SK-N-SH (cell line): ENCODE data around the gene RASSF8. TPM values are rescaled to one million over a fixed set of nuclear protein-coding genes. Genes with fewer than 3 reads are reported as not detected.

Source experiments
- CTCF ChIA-PET: fragments of 300-600, 350-600 bp; formaldehyde crosslinking; extraction: SDS; loops from one replicate; lab custom pipeline; 2021; lab: Yijun Ruan, JAX
- POLR2A ChIA-PET: fragments of 350-600 bp; sonication (Branson Sonifier 250); formaldehyde crosslinking; extraction: SDS; loops from one replicate; lab custom pipeline; 2020; ENCODE audit warnings: antibody characterized with exemption, inconsistent platforms; lab: Yijun Ruan, JAX
- DNase-seq: peaks from one replicate; pipeline ENCODE4 v3.0.0; 2012
- H2AFZ ChIP-seq: fragments of 200-600 bp; sonication (generic); 2 replicates; pipeline ENCODE4 v1.8.1; 2016; ENCODE audit warnings: antibody characterized with exemption, mild to moderate bottlenecking, low read depth
- H3F3A ChIP-seq: fragments of 200-600 bp; sonication (generic); replicated peaks from 2 replicates; pipeline ENCODE3; 2016; ENCODE audit warnings: antibody characterized with exemption, mild to moderate bottlenecking; ENCODE audit not compliant: insufficient read depth
- H3K27ac ChIP-seq, 2 experiments: fragments of 200-500 bp in 1 of 2; fragments of 200-600 bp in 1 of 2; sonication (Bioruptor generic) in 1 of 2; sonication (generic), shearing (Covaris generic) in 1 of 2; 2 replicates each; pipeline versions ENCODE4 v1.5.1 to v1.6.1; 2014 to 2016; ENCODE audit warnings: low read depth in 2 of 2, inconsistent platforms in 1 of 2, low read length in 1 of 2, mild to moderate bottlenecking in 1 of 2, mixed read lengths in 1 of 2
- H3K27me3 ChIP-seq: fragments of 200-600 bp; sonication (generic), shearing (Covaris generic); 2 replicates; pipeline ENCODE4 v1.6.1; 2016; ENCODE audit warnings: mixed run types; ENCODE audit not compliant: insufficient read depth
- H3K36me3 ChIP-seq, 2 experiments: fragments of 200-500 bp in 1 of 2; fragments of 200-600 bp in 1 of 2; sonication (Bioruptor generic) in 1 of 2; sonication (generic) in 1 of 2; replicated peaks in 1 of 2; 2 replicates each; pipeline versions ENCODE3 to v1.5.1; 2014 to 2016; ENCODE audit warnings: low read length in 1 of 2, mild to moderate bottlenecking in 1 of 2; ENCODE audit not compliant: insufficient read depth in 2 of 2, control insufficient read depth in 1 of 2
- H3K4me1 ChIP-seq, 2 experiments: fragments of 200-500 bp in 1 of 2; fragments of 200-600 bp in 1 of 2; sonication (Bioruptor generic) in 1 of 2; sonication (generic), shearing (Covaris generic) in 1 of 2; 2 replicates each; pipeline versions ENCODE4 v1.5.1 to v1.6.1; 2014 to 2016; ENCODE audit warnings: low read depth in 1 of 2, low read length in 1 of 2, mixed run types in 1 of 2; ENCODE audit not compliant: insufficient read depth in 2 of 2, control insufficient read depth in 1 of 2
- H3K4me2 ChIP-seq: fragments of 200-600 bp; sonication (generic), shearing (Covaris generic); 2 replicates; pipeline ENCODE4 v1.6.1; 2017; ENCODE audit warnings: mixed run types
- H3K4me3 ChIP-seq, 2 experiments: fragments of 200-500 bp in 1 of 2; fragments of 200-600 bp in 1 of 2; sonication (Bioruptor generic) in 1 of 2; sonication (generic), shearing (Covaris generic) in 1 of 2; 2 replicates each; pipeline versions ENCODE4 v1.5.1 to v1.8.1; 2014 to 2016; ENCODE audit warnings: low read depth in 2 of 2, inconsistent platforms in 1 of 2, low read length in 1 of 2, mild to moderate bottlenecking in 1 of 2, mixed read lengths in 1 of 2, moderate library complexity in 1 of 2
- H3K79me2 ChIP-seq: fragments of 200-600 bp; sonication (generic); 2 replicates; pipeline ENCODE4 v1.8.1; 2017; ENCODE audit warnings: mild to moderate bottlenecking; ENCODE audit not compliant: insufficient read depth
- H3K9ac ChIP-seq: fragments of 200-600 bp; sonication (generic); 2 replicates; pipeline ENCODE4 v1.6.1; 2017; ENCODE audit warnings: mixed run types
- H3K9me2 ChIP-seq: fragments of 200-600 bp; sonication (generic); 2 replicates; pipeline ENCODE4 v1.6.1; 2017; ENCODE audit warnings: mixed run types
- H3K9me3 ChIP-seq: fragments of 200-600 bp; sonication (generic); 2 replicates; pipeline ENCODE4 v1.6.1; 2017; ENCODE audit warnings: mixed run types, mild to moderate bottlenecking, moderate library complexity
- H4K20me1 ChIP-seq: fragments of 200-600 bp; sonication (generic); 2 replicates; pipeline ENCODE4 v1.6.1; 2017; ENCODE audit warnings: mild to moderate bottlenecking, mixed run types; ENCODE audit not compliant: insufficient read depth
- CHD2 ChIP-seq: fragments of 150-350 bp; IDR thresholded peaks from 2 replicates; pipeline ENCODE4 v1.6.1; 2018; ENCODE audit warnings: low read length; ENCODE audit not compliant: partially characterized antibody
- ELF1 ChIP-seq: IDR thresholded peaks from 2 replicates; pipeline ENCODE4 v1.4.0; 2012
- EP300 ChIP-seq, 2 experiments: IDR thresholded peaks; 2 replicates each; pipeline versions ENCODE4 v1.4.0 to v1.6.1; 2012; ENCODE audit warnings: borderline replicate concordance in 1 of 2, low read depth in 1 of 2, low read length in 1 of 2
- EZH2phosphoT487 ChIP-seq: fragments of 200-600 bp; sonication (generic); IDR thresholded peaks from 2 replicates; pipeline ENCODE4 v1.6.1; 2017; ENCODE audit warnings: low read depth, mixed run types, mild to moderate bottlenecking, antibody characterized with exemption, moderate library complexity, borderline replicate concordance
- FOXJ3 ChIP-seq: sonication (generic); formaldehyde crosslinking; IDR thresholded peaks from 2 replicates; pipeline ENCODE4 v1.5.1; 2020; ENCODE audit warnings: mild to moderate bottlenecking, missing genetic modification reagents
- GABPA ChIP-seq: IDR thresholded peaks from 2 replicates; pipeline ENCODE4 v1.4.0; 2012; ENCODE audit warnings: low read depth, mild to moderate bottlenecking
- JUND ChIP-seq: IDR thresholded peaks from 2 replicates; pipeline ENCODE4 v1.4.0; 2012
- MAX ChIP-seq: IDR thresholded peaks from 2 replicates; pipeline ENCODE4 v1.4.0; 2012; ENCODE audit warnings: low read depth
- MEF2A ChIP-seq: IDR thresholded peaks from 2 replicates; pipeline ENCODE4 v1.4.0; 2012; ENCODE audit warnings: low read depth, borderline replicate concordance
- MXI1 ChIP-seq: IDR thresholded peaks from 2 replicates; pipeline ENCODE4 v1.6.1; 2012; ENCODE audit warnings: mild to moderate bottlenecking, low read depth, low read length, improper control_type of control experiment
- NRF1 ChIP-seq: IDR thresholded peaks from 2 replicates; pipeline ENCODE4 v1.6.1; 2012; ENCODE audit warnings: low read depth, mild to moderate bottlenecking, low read length
- PBX3 ChIP-seq: IDR thresholded peaks from 2 replicates; pipeline ENCODE4; 2012
- POLR2AphosphoS5 ChIP-seq: IDR thresholded peaks from 2 replicates; pipeline ENCODE4 v1.6.1; 2012; ENCODE audit warnings: low read depth, low read length
- RAD21 ChIP-seq: IDR thresholded peaks from 2 replicates; pipeline ENCODE4 v1.6.1; 2012; ENCODE audit warnings: mild to moderate bottlenecking, low read length
- RCOR1 ChIP-seq: fragments of 150-350 bp; IDR thresholded peaks from 2 replicates; pipeline ENCODE4 v1.6.1; 2017; ENCODE audit warnings: antibody characterized with exemption, low read length
- RXRA ChIP-seq: IDR thresholded peaks from 2 replicates; pipeline ENCODE4 v1.4.0; 2012; ENCODE audit warnings: low read depth, mild to moderate bottlenecking, borderline replicate concordance
- SIN3A ChIP-seq: IDR thresholded peaks from 2 replicates; pipeline ENCODE4 v1.6.1; 2012; ENCODE audit warnings: low read depth, mild to moderate bottlenecking, low read length, moderate library complexity, borderline replicate concordance
- SMC3 ChIP-seq: IDR thresholded peaks from 2 replicates; pipeline ENCODE4 v1.6.1; 2012; ENCODE audit warnings: low read depth, low read length, improper control_type of control experiment
- WGBS: methylation state at CpG from one replicate; pipeline ENCODE4 v1.1.6; 2017; ENCODE audit warnings: low lambda C conversion rate; 5-methylcytosine and 5-hydroxymethylcytosine counted together
- polyA plus RNA-seq, 3 experiments: library from polyadenylated mRNA; depleted of rRNA; stranded (reverse); fragments of >200 nt; gene quantifications; 2 replicates each; pipeline ENCODE4 v1.2.3, GENCODE V29; 2012

Gene RASSF8
- polyA plus RNA-seq, 1 of the 3 experiments (the other 2 are of a cell fraction): 15.3 TPM

- Histone ChIP-seq H3K9me3 (no peaks in the 10 kb centered on the region), H3K4me3 (no peak overlapping the region), H4K20me1 (peaks cover 97% of the 10 kb centered on the region), H3K79me2 (peaks cover 100% of the 10 kb centered on the region), H3K27me3 (no peaks in the 10 kb centered on the region), H3K9me2 (no peaks in the 10 kb centered on the region), H3K9ac (no peak overlapping the region), H3K4me2 (no peak overlapping the region), H3K27ac (no peak overlapping the region; a peak in 1 of 4 replicates), H3K36me3 (peaks cover 0 to 3% of the 10 kb centered on the region in 2 experiments), H2AFZ (no peak overlapping the region), H3F3A (no peaks in the 10 kb centered on the region), H3K4me1 (peaks cover 0 to 32% of the 10 kb centered on the region in 2 experiments; a peak in 1 of 4 replicates)
- WGBS: 65% methylated on average over 4 of the region's 4 CpGs
- ChIA-PET CTCF (interaction anchor here (0.6 to 1.2 kb wide), 4 partner anchors 9 to 918 kb away, joined by 3 to 6 read pairs (median 3); no protein-coding TSS in a partner anchor), POLR2A (no interaction called here)
- TF ChIP-seq FOXJ3 (CRISPR knock-in tag): no peak
- TF ChIP-seq MXI1: no peak
- TF ChIP-seq NRF1: no peak
- no peak for DNase-seq
These were observed 20.6 kb downstream of the RASSF8 start for GRCh38 chr12:25979059-25979458.

- TF ChIP-seq ELF1 (no peak), CHD2 (no peak), EZH2phosphoT487 (no peak), POLR2AphosphoS5 (no peak), EP300 (IDR thresholded peaks at IDR 0.05; ENCODE audit: borderline replicate concordance in 1 of 2, low read depth in 1 of 2, low read length in 1 of 2) (no peak), JUND (no peak), GABPA (no peak), SMC3 (no peak), PBX3 (no peak), SIN3A (no peak), FOXJ3 (CRISPR knock-in tag) (no peak), RCOR1 (no peak), RXRA (no peak), MAX (no peak), RAD21 (no peak), MEF2A (no peak)
- peaks cover 0 to 3% of the 10 kb centered on the region in 2 experiments for H3K36me3 ChIP-seq
- 89% methylated on average over 2 of the region's 2 CpGs for WGBS
These were observed 21.1 kb downstream of the RASSF8 start for GRCh38 chr12:25979563-25979962.

More at GRCh38 chr12:25979563-25979962, 21.1 kb downstream of the RASSF8 start:
- H3K9ac ChIP-seq: no peak overlapping the region
- no peaks in the 10 kb centered on the region for H3K27me3 ChIP-seq
- H3K9me3 ChIP-seq: no peaks in the 10 kb centered on the region
- peaks cover 97% of the 10 kb centered on the region for H4K20me1 ChIP-seq
- H2AFZ ChIP-seq: no peak overlapping the region
- ChIA-PET CTCF (interaction anchor here (0.6 to 1.2 kb wide), 4 partner anchors 8 to 918 kb away, joined by 3 to 6 read pairs (median 3); no protein-coding TSS in a partner anchor), POLR2A (no interaction called here)
- no peak overlapping the region for H3K27ac ChIP-seq
- no peak for DNase-seq
- peaks cover 100% of the 10 kb centered on the region for H3K79me2 ChIP-seq
- H3K9me2 ChIP-seq: no peaks in the 10 kb centered on the region
- no peak overlapping the region for H3K4me3 ChIP-seq
- H3K4me2 ChIP-seq: no peak overlapping the region
- peaks cover 0 to 35% of the 10 kb centered on the region in 2 experiments; a peak in 1 of 4 replicates for H3K4me1 ChIP-seq
- no peaks in the 10 kb centered on the region for H3F3A ChIP-seq
